Osteoblast (primary cell): Measurements from ENCODE around the gene DIS3L2. TPM values are rescaled to one million over a fixed set of nuclear protein-coding genes. Genes with fewer than 3 reads are reported as not detected.

Experiments used
- DNase-seq: peaks from one replicate; pipeline ENCODE4 v3.0.0; 2011; ENCODE audit warnings: low spot score, mixed read lengths; ENCODE audit not compliant: insufficient read length; ENCODE audit errors: missing footprints
- H2AFZ ChIP-seq: 2 replicates; pipeline ENCODE4 v1.6.0; 2011; ENCODE audit warnings: mild to moderate bottlenecking, low read length
- H3K27ac ChIP-seq: 2 replicates; pipeline ENCODE4 v1.5.1; 2011; ENCODE audit warnings: mild to moderate bottlenecking, low read depth, low read length, moderate library complexity
- H3K27me3 ChIP-seq: 2 replicates; pipeline ENCODE4 v1.6.0; 2012; ENCODE audit warnings: mild to moderate bottlenecking, control low read depth, inconsistent platforms, low read length, moderate library complexity; ENCODE audit not compliant: insufficient read depth
- H3K36me3 ChIP-seq: 2 replicates; pipeline ENCODE4 v1.5.1; 2011; ENCODE audit warnings: mild to moderate bottlenecking, low read length, control low read depth, moderate library complexity; ENCODE audit not compliant: insufficient read depth
- H3K4me1 ChIP-seq: 2 replicates; pipeline ENCODE4 v1.5.1; 2011; ENCODE audit warnings: mild to moderate bottlenecking, low read length, control low read depth, moderate library complexity; ENCODE audit not compliant: insufficient read depth
- H3K4me2 ChIP-seq: 2 replicates; pipeline ENCODE4 v1.6.0; 2011; ENCODE audit warnings: mild to moderate bottlenecking, low read length; ENCODE audit not compliant: insufficient read depth
- H3K4me3 ChIP-seq: fragments of 200-600 bp; sonication (generic); 3 replicates; pipeline ENCODE4 v1.5.1; 2012; ENCODE audit warnings: mild to moderate bottlenecking, low read length, inconsistent platforms; ENCODE audit not compliant: insufficient read depth
- H3K79me2 ChIP-seq: 2 replicates; pipeline ENCODE4 v1.6.0; 2012; ENCODE audit warnings: mild to moderate bottlenecking, low read length, control low read depth, inconsistent platforms; ENCODE audit not compliant: insufficient read depth
- H3K9me3 ChIP-seq: 2 replicates; pipeline ENCODE4 v1.5.1; 2011; ENCODE audit warnings: low read depth, low read length, control low read depth
- H4K20me1 ChIP-seq: 2 replicates; pipeline ENCODE4 v1.6.0; 2012; ENCODE audit warnings: mild to moderate bottlenecking, low read length, control low read depth; ENCODE audit not compliant: insufficient read depth
- CTCF ChIP-seq: IDR thresholded peaks from 2 replicates; pipeline ENCODE4 v1.5.1; 2011; ENCODE audit warnings: mild to moderate bottlenecking, low read depth, low read length, moderate library complexity; ENCODE audit errors: extremely low read depth
- total RNA-seq: library from RNA; depleted of rRNA; stranded (reverse); fragments of >200 nt; gene quantifications from 2 replicates; pipeline ENCODE4 v1.2.3, GENCODE V29; 2012

DIS3L2 gene
- total RNA-seq, 1 donor, result 28.2 TPM

GRCh38 chr2:232341061-232341738 lies 379.7 kb downstream of the DIS3L2 start:
- Histone ChIP-seq H3K9me3 (no peaks in the 10 kb centered on the region), H3K4me3 (no peak overlapping the region), H3K27me3 (peaks cover 6% of the 10 kb centered on the region), H4K20me1 (no peaks in the 10 kb centered on the region), H3K4me1 (no peaks in the 10 kb centered on the region), H3K79me2 (no peaks in the 10 kb centered on the region), H3K27ac (no peak overlapping the region), H2AFZ (no peak overlapping the region), H3K4me2 (no peak overlapping the region), H3K36me3 (no peaks in the 10 kb centered on the region)
- no peak for TF ChIP-seq CTCF
- no peak for DNase-seq

- Histone ChIP-seq H3K27me3 (peaks cover 8% of the 10 kb centered on the region), H3K36me3 (no peaks in the 10 kb centered on the region), H2AFZ (no peak overlapping the region), H3K4me3 (no peak overlapping the region), H3K79me2 (no peaks in the 10 kb centered on the region), H3K27ac (no peak overlapping the region), H3K4me2 (no peak overlapping the region), H3K9me3 (no peaks in the 10 kb centered on the region), H3K4me1 (no peaks in the 10 kb centered on the region), H4K20me1 (no peaks in the 10 kb centered on the region)
- DNase-seq, result no peak
- no peak for TF ChIP-seq CTCF
Measured at GRCh38 chr2:232341739-232342126, 380.2 kb downstream of the DIS3L2 start.

- no peak for TF ChIP-seq CTCF
- peaks cover 10% of the 10 kb centered on the region for H3K27me3 ChIP-seq
- no peaks in the 10 kb centered on the region for H3K4me1 ChIP-seq
- H2AFZ ChIP-seq, result no peak overlapping the region
- H4K20me1 ChIP-seq, result no peaks in the 10 kb centered on the region
- no peak overlapping the region for H3K4me2 ChIP-seq
- no peaks in the 10 kb centered on the region for H3K79me2 ChIP-seq
- H3K27ac ChIP-seq, result no peak overlapping the region
- no peak for DNase-seq
- H3K36me3 ChIP-seq, result no peaks in the 10 kb centered on the region
- no peaks in the 10 kb centered on the region for H3K9me3 ChIP-seq
- no peak overlapping the region for H3K4me3 ChIP-seq
Measured at GRCh38 chr2:232342635-232343565, 381.4 kb downstream of the DIS3L2 start.

GRCh38 chr2:232343821-232344220 lies 382.3 kb downstream of the DIS3L2 start:
- Histone ChIP-seq H3K36me3 (no peaks in the 10 kb centered on the region), H3K27me3 (peaks cover 10% of the 10 kb centered on the region), H3K9me3 (no peaks in the 10 kb centered on the region), H4K20me1 (no peaks in the 10 kb centered on the region), H2AFZ (no peak overlapping the region), H3K4me1 (no peaks in the 10 kb centered on the region), H3K4me2 (no peak overlapping the region), H3K27ac (no peak overlapping the region), H3K4me3 (no peak overlapping the region), H3K79me2 (no peaks in the 10 kb centered on the region)
- DNase-seq, result no peak
- TF ChIP-seq CTCF, result no peak
